GM18498 (cell line): ENCODE measurements around the gene NHERF1.

ENCODE experiments used
- ATAC-seq: cut with Tn5 transposase; IDR thresholded peaks from one replicate; pipeline ENCODE4 v1.9.1; 2021; ENCODE audit warnings: mild to moderate bottlenecking, moderate library complexity; ENCODE audit not compliant: unreplicated experiment

Gene NHERF1

GRCh38 chr17:74767111-74767516, 18.7 kb downstream of the NHERF1 start:
- no peak for ATAC-seq

DNA sequence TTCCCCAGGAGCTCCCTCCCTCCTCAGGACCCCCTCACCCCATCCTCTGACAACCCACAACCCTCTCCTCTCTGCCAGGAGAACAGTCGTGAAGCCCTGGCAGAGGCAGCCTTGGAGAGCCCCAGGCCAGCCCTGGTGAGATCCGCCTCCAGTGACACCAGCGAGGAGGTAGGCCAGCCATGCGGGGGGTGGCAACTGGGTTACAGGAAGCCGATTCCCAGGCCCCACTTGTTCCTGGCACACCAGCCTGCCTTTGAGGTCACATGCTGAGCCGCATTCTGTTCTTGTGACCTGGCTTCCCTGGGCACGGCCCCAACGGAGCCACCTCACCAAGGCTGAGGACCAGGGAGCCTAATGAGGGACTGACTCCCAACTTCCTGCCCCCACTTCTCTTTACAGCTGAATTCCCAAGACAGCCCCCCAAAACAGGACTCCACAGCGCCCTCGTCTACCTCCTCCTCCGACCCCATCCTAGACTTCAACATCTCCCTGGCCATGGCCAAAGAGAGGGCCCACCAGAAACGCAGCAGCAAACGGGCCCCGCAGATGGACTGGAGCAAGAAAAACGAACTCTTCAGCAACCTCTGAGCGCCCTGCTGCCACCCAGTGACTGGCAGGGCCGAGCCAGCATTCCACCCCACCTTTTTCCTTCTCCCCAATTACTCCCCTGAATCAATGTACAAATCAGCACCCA, 19.8 kb downstream of the NHERF1 start:
- no peak for ATAC-seq

GRCh38 chr17:74768763-74769114, 20.3 kb downstream of the NHERF1 start:
- ATAC-seq: no peak

- no peak for ATAC-seq
These were observed 20.9 kb downstream of the NHERF1 start for GRCh38 chr17:74769266-74769855.

DNA sequence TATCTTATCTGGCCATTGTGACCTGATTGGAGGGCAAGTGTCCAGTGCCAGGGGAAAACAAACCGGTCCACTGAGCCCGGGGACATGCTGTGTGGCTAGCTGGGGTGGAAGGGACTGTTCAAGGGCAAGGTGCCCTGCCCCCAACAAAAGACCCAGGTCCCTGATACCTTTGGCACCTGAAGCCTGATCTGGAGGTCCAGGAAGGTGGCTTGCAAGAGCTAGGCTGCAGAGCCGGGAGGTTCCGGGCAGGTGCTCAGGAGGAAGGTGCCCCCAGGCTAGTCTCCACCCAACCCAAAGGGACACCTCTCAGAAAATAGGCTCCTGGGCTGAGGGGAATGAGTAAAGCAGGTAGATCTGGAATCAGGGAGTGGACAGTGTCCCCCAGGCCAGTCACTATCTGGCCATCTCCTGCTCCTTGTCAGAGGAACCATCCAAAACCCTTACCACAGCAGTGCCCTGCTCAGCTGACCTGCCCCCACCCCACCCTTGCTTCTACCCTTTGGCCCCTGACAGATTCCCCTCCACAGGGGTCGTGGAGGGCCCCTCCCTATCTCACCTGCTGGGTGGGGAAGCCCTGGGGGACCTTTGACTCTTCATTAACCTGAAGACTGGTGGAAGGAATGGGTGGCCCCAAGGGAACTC, 21.5 kb downstream of the NHERF1 start:
- ATAC-seq: no peak

- ATAC-seq: no peak
These were observed 22.3 kb downstream of the NHERF1 start for GRCh38 chr17:74770498-74771318.

- no peak for ATAC-seq
These were observed 23.0 kb downstream of the NHERF1 start for GRCh38 chr17:74771319-74771914.

- no peak for ATAC-seq
These were observed 23.6 kb downstream of the NHERF1 start for GRCh38 chr17:74772053-74772452.

DNA sequence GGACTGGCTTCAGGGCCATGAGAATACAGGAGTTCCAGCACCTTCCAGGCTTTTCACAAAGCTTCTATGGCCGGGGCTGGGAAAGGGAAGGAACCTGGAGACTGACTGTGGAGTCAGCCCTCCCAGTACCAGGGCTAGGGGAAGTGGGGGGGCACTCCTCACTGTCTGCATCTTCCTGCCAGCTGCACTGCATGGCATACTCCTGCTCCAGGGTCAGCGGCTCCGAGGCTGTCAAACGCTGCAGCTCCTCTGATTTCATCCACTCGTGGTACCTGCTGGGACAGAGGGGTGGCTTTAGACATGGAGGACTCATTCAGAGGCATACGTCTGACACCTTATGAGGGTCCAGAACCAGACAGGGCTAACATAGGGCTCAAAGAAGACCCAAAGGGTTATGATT, 25.0 kb downstream of the NHERF1 start:
- no peak for ATAC-seq

DNA sequence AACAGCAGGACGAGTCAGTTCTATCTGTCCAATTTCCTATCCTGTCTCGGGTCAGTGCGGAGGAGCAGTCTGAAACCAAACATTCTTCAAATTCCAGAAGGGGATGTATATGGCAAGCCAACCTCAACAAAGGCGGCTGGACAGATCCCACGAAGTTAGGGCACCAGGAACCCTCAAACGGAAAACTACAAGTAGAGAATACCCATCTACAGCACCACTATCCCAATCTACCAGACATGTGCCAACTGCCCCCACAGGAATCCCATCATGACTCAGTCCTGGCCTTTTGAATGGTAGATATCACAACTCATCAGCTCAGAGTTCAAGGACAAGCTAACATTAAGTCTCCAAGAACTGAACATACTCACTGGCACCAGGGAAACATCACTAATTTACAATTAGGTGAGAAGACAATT, 25.5 kb downstream of the NHERF1 start:
- ATAC-seq: no peak

DNA sequence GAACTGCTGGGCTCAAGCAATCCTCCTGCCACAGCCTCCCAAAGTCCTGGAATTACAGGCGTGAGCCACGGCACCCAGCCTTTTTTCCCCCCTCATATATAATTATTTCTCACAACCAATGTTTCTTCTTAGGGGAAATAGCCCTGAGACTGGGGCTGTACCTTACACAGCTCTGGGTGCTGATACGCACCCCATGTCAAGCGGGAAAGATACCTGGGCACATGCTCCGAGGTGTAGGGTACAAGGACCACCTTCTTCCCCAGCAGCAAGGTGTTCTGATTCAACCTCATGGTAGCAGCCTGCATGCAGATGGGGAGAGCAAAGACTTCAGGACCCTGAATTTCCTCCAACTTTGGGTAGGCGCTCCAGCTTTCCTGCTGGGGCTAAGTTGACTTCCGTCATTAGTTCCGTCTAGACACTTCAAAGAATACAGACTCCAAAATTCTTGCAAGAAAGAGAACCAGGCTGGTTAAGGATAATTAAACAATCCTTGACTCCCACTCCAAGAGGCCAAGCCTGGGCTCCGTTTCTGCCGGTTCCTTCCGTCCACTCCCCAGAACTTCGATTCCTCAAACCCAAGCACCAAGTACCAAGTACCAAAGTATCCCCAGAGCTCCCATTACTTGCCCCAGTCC, 27.1 kb downstream of the NHERF1 start:
- ATAC-seq: no peak

GRCh38 chr17:74776044-74776962, 27.9 kb downstream of the NHERF1 start, which contains the start of gene NAT9:
NAT9 (minus strand) TSS chr17:74776345; CDS start chr17:74775698, 647 bp downstream.
- peak; percentile 85 for ATAC-seq

DNA sequence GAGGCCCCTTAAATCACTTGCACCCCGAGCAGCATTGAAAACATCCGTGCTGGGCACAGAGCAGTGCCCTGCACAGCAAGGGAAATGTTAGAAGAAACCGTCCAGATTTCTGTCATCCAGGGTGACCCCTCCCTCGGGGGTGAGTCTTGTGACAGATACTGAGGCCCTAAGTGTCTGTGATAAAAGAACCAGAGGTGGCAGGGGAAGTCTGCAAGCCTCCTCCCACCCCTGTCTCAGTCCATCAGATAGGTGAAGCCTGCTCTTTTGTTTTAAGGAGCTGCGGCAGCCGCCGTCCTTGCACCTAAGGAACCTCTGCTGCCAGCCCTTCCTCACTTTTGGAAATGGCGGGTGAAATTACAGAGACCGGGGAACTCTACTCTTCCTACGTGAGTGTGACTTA, 28.6 kb downstream of the NHERF1 start:
- no peak for ATAC-seq

GRCh38 chr17:74777901-74778515, 29.6 kb downstream of the NHERF1 start:
- ATAC-seq: no peak

DNA sequence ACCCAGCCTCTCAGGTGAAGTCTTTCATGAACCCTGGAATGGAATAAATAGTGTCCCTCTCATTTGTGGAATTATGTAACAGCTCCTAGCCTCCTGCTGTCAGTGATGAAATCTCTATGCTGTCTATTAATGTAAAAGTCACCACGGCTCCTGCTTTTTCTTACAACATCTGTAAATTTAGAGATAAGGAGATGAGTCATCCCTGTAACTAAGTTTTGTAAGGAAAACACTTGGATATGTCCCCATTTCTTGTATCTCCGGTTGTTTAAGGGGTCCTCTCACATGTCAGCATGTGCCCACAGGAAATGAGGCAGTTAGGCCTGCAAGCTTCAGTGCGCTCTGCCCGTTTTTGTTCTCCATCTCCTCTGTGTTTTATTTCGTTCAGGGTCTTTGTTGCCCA, 30.5 kb downstream of the NHERF1 start:
- no peak for ATAC-seq

- no peak for ATAC-seq
These were observed 31.1 kb downstream of the NHERF1 start for GRCh38 chr17:74779501-74779900.

- peak; percentile 34 for ATAC-seq
These were observed 31.5 kb downstream of the NHERF1 start for GRCh38 chr17:74779948-74780400.

DNA sequence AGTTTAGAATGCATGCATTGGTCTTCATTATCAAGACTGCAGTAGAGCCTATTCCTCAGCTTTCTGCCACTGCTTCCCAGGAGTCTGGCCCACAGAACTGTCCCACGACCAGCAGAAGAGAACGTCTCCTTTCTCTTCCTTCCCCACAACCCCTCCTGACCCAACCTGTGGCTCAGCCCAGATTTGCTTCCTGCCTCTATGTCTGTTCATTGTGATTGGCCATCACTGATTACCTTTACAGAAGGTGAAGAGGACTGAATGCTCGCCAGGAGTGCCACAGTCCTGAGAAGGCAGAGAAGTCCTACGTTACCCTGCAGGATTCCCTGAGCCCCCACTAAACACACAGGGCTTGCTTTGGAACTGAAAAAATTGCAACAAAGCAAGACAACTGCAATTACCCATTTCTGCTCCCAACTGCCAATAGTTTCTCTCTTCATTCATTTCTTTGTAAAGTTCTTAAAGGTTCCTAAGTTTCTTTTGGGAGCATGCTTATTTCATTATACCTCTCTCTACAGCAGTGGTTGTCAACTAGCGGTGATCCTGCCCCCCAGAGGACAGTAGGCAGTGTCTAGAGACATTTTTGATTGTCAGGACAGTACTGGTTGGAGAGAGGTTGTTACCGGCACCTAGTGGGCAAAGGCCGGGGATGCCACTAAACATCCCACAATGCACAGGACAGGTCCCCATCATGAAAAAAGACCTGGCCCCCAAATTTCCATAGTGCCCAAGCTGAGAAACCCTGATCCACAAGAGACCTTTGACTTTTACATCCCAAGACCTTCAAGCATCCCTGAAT, 32.2 kb downstream of the NHERF1 start:
- no peak for ATAC-seq
